GM12892 (cell line): ENCODE results near the gene CRYL1.

Experiments used
- POLR2A ChIP-seq: IDR thresholded peaks from 2 replicates; pipeline ENCODE4 v1.6.1; 2011; ENCODE audit warnings: low read depth, low read length, control low read depth
- POLR2AphosphoS5 ChIP-seq: IDR thresholded peaks from 2 replicates; pipeline ENCODE4 v1.6.1; 2011; ENCODE audit warnings: low read depth, low read length, control low read depth

DNA sequence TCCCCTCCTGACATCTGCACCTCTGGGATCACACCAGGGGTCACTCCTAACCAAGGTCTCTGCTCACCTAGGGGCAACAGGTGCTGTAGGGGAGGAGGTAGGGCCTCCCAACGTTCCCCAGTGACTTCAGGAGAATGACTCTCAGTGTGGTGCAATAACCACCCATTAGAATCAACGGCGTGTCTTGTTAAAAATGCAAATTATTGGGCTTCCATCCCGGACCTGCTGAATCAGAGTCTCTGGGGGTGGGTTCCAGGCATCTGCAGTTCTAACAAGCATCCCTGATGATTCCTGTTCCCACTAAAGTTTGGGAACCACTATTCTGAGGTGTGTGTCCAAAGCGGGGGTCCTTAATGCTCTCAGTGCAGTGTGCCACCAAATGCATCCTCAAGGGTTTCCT, 84.6 kb downstream of the CRYL1 start:
- TF ChIP-seq POLR2AphosphoS5 (no peak), POLR2A (no peak)
